HepG2 (cell line): ENCODE measurements around the gene NFATC3. TPM values are rescaled to one million over a fixed set of nuclear protein-coding genes. Genes with fewer than 3 reads are reported as not detected.
A peak's percentile ranks its signal among the peaks of the same experiment; 100 is the strongest.

Experiments
- CAMTA2 ChIP-seq: sonication (generic); formaldehyde crosslinking; IDR thresholded peaks from 2 replicates; pipeline ENCODE4 v1.4.0; 2020; ENCODE audit warnings: mild to moderate bottlenecking, missing genetic modification reagents, borderline replicate concordance
- CHD4 ChIP-seq: fragments of 200-600 bp; sonication (generic); IDR thresholded peaks from 2 replicates; pipeline ENCODE4 v1.7.0; 2017; ENCODE audit warnings: mild to moderate bottlenecking, low read length, borderline replicate concordance
- FOXA3 ChIP-seq: IDR thresholded peaks from 2 replicates; pipeline ENCODE4 v1.6.1; 2016; ENCODE audit warnings: missing genetic modification reagents, missing compliant biosample characterization
- FOXO1 ChIP-seq: sonication (generic); formaldehyde crosslinking; IDR thresholded peaks from 2 replicates; pipeline ENCODE4 v1.4.0; 2020; ENCODE audit warnings: missing genetic modification reagents
- NRL ChIP-seq: sonication (generic); formaldehyde crosslinking; IDR thresholded peaks from 2 replicates; pipeline ENCODE4 v1.5.0; 2020; ENCODE audit warnings: missing genetic modification reagents, mild to moderate bottlenecking, moderate library complexity, borderline replicate concordance
- RAD51 ChIP-seq: fragments of 450-650 bp; IDR thresholded peaks from 2 replicates; pipeline ENCODE4 v1.6.1; 2016; ENCODE audit warnings: borderline replicate concordance
- RXRB ChIP-seq: IDR thresholded peaks from 2 replicates; pipeline ENCODE4 v1.6.1; 2016; ENCODE audit warnings: borderline replicate concordance, missing genetic modification reagents, missing compliant biosample characterization
- SIX4 ChIP-seq: sonication (generic); formaldehyde crosslinking; IDR thresholded peaks from 2 replicates; pipeline ENCODE4 v1.4.0; 2020; ENCODE audit warnings: missing genetic modification reagents
- SOX13 ChIP-seq, 3 experiments: fragments of 450-650 bp in 1 of 3; sonication (generic) in 1 of 3; formaldehyde crosslinking in 1 of 3; IDR thresholded peaks in 2 of 3; conservative IDR thresholded peaks in 1 of 3; 2 replicates each; pipeline versions ENCODE4 v1.5.0 to v1.6.1; 2016 to 2020; ENCODE audit warnings: antibody characterized with exemption in 1 of 3, mild to moderate bottlenecking in 1 of 3, missing compliant biosample characterization in 1 of 3, missing genetic modification reagents in 1 of 3, moderate library complexity in 1 of 3
- U2AF1 ChIP-seq: fragments of 200-400 bp; formaldehyde crosslinking; optimal IDR thresholded peaks from 2 replicates; pipeline ENCODE3; 2017; ENCODE audit warnings: mild to moderate bottlenecking, low read depth, low read length
- ZFP1 ChIP-seq: IDR thresholded peaks from 2 replicates; pipeline ENCODE4 v1.6.1; 2016
- ZFY ChIP-seq: sonication (generic); formaldehyde crosslinking; IDR thresholded peaks from 2 replicates; pipeline ENCODE4 v1.4.0; 2020; ENCODE audit warnings: missing genetic modification reagents
- ZNF549 ChIP-seq: sonication (generic); formaldehyde crosslinking; IDR thresholded peaks from 2 replicates; pipeline ENCODE4 v1.5.0; 2020; ENCODE audit warnings: missing genetic modification reagents
- ZNF556 ChIP-seq: sonication (generic); formaldehyde crosslinking; IDR thresholded peaks from 2 replicates; pipeline ENCODE4 v1.4.0; 2020; ENCODE audit warnings: mild to moderate bottlenecking, missing genetic modification reagents, borderline replicate concordance
- ZNF577 ChIP-seq: sonication (generic); formaldehyde crosslinking; IDR thresholded peaks from 2 replicates; pipeline ENCODE4 v1.4.0; 2020; ENCODE audit warnings: mild to moderate bottlenecking, low read depth, missing genetic modification reagents, borderline replicate concordance
- ZNF609 ChIP-seq: sonication (generic); formaldehyde crosslinking; IDR thresholded peaks from 2 replicates; pipeline ENCODE4 v1.4.0; 2020; ENCODE audit warnings: mild to moderate bottlenecking, missing genetic modification reagents, borderline replicate concordance
- ZNF619 ChIP-seq: sonication (generic); formaldehyde crosslinking; IDR thresholded peaks from 2 replicates; pipeline ENCODE4 v1.4.0; 2020; ENCODE audit warnings: mild to moderate bottlenecking, missing genetic modification reagents
- ZNF788 ChIP-seq: sonication (generic); formaldehyde crosslinking; IDR thresholded peaks from 2 replicates; pipeline ENCODE4 v1.5.0; 2020; ENCODE audit warnings: mild to moderate bottlenecking, missing genetic modification reagents, borderline replicate concordance
- ZZZ3 ChIP-seq: sonication (generic); formaldehyde crosslinking; IDR thresholded peaks from 2 replicates; pipeline ENCODE4 v1.4.0; 2020; ENCODE audit warnings: missing genetic modification reagents, mild to moderate bottlenecking, borderline replicate concordance
- polyA plus RNA-seq, 8 experiments: library from polyadenylated mRNA; depleted of rRNA in 3 of 8; stranded (reverse) in 7 of 8; unstranded in 1 of 8; fragments of >200 nt; fragmentation: Illumina TruSeq in 4 of 8; extraction: Trizol in 4 of 8; gene quantifications; 2 replicates each; pipeline versions ENCODE4 v1.2.1 to v1.2.3, GENCODE V29; 2011 to 2016; ENCODE audit warnings: low read depth in 4 of 8, missing spikeins in 1 of 8, mixed read lengths in 1 of 8; ENCODE audit not compliant: insufficient read depth in 1 of 8
- total RNA-seq, 5 experiments: library from RNA; depleted of rRNA; stranded (reverse); fragments of >200 nt; fragmentation: Illumina TruSeq; extraction: Trizol; gene quantifications; 2 replicates each; pipeline ENCODE4 v1.2.3, GENCODE V29; 2016; ENCODE audit warnings: low read depth in 1 of 5
- TF ChIP-seq, protein P1 (sequence below): IDR thresholded peaks from 2 replicates; pipeline ENCODE4 v1.6.1; 2016; ENCODE audit warnings: missing compliant biosample characterization, missing genetic modification reagents, borderline replicate concordance

NFATC3 gene
- total and polyA plus RNA-seq, 2 of the 13 experiments (the other 11 are each of a cell fraction or from before 2014, with no cell fraction given): 52.6 to 62.7 TPM

DNA sequence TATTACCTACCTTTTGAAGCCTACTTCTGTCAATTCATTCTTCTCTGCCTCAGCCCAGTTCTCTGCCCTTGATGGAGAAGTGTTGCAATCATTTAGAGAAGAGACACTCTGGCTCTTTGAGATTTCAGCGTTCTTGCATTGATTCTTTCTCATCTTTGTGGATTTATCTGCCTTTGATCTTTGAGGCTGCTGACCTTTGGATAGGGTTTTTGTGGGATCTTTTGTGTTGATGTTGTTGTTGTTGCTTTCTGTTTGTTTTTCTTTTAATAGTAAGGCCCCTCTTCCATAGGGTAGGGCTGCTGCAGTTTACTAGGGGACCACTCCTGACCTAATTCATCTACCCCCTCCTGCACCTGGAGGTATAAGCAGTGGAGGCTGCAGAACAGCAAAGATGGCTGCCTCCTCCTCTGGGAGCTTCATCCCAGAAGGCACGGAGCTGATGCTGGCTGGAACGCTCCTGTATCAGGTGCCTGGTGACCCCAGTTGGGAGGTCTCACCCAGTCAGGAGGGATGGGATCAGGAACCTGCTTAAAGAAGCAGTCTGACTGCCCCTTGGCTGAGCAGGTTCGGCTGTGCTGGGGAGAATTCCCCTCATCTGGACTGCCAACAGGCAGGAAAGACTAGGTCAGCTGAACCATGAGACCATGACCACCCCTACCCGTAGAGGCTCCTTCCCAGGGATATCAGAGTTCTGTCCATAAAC lies 28.0 kb downstream of the NFATC3 start (continued):
- TF ChIP-seq ZNF609 (CRISPR knock-in tag): peak; percentile 74; the same call in 1 of the 2 replicates
- peak; percentile 89 for TF ChIP-seq FOXO1
- TF ChIP-seq CAMTA2 (CRISPR knock-in tag): no peak
- TF ChIP-seq SOX13 (IDR thresholded peaks at IDR 0.05): peak; percentile 82; the same call in 1 of the 2 replicates
- TF ChIP-seq SOX13 (CRISPR knock-in tag; conservative IDR thresholded peaks at IDR 0.05 in 1 of 2, IDR thresholded peaks at IDR 0.05 in 1 of 2): peak in 1 of 2 experiments; percentile 97; a peak in 2 of 4 replicates
- TF ChIP-seq, protein P1, sequence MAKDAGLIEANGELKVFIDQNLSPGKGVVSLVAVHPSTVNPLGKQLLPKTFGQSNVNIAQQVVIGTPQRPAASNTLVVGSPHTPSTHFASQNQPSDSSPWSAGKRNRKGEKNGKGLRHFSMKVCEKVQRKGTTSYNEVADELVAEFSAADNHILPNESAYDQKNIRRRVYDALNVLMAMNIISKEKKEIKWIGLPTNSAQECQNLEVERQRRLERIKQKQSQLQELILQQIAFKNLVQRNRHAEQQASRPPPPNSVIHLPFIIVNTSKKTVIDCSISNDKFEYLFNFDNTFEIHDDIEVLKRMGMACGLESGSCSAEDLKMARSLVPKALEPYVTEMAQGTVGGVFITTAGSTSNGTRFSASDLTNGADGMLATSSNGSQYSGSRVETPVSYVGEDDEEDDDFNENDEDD (CRISPR knock-in tag): no peak
- no peak for TF ChIP-seq ZZZ3 (CRISPR knock-in tag)
- TF ChIP-seq CHD4: no peak
- no peak for TF ChIP-seq ZFY (CRISPR knock-in tag)
- TF ChIP-seq ZNF788 (CRISPR knock-in tag): no peak
- TF ChIP-seq SIX4 (CRISPR knock-in tag): peak; percentile 76; the same call in 1 of the 2 replicates
- no peak for TF ChIP-seq U2AF1
- peak; percentile 96 for TF ChIP-seq RXRB (CRISPR knock-in tag)
- TF ChIP-seq ZNF619 (CRISPR knock-in tag): 0 out of 2 replicates have a peak, but pooled peaks have one; percentile 21
- TF ChIP-seq ZFP1 (CRISPR knock-in tag): peak; percentile 92
- no peak for TF ChIP-seq RAD51
- TF ChIP-seq FOXA3 (CRISPR knock-in tag): peak; percentile 96
- no peak for TF ChIP-seq ZNF577 (CRISPR knock-in tag)
- no peak; the same call in 1 of the 2 replicates for TF ChIP-seq ZNF556
- TF ChIP-seq ZNF549 (CRISPR knock-in tag): no peak
- TF ChIP-seq NRL (CRISPR knock-in tag): no peak; the same call in 1 of the 2 replicates
